ENCODE measurements around the gene SVOP.
"Not testable (repeated sequence)": the region's sequence is repeated elsewhere in the genome, so short reads cannot be mapped to it uniquely, and the experiment has no call there.

The SVOP gene

GRCh38 chr12:108996320-108996719 lies 24.5 kb downstream of the SVOP start:
- Histone ChIP-seq H4K20me1 (ENCODE audit: insufficient read depth) (no peaks in the 10 kb centered on the region), H3K79me2 (ENCODE audit: insufficient read depth, low read depth) (no peaks in the 10 kb centered on the region), H3K36me3 (ENCODE audit: insufficient read depth) (no peaks in the 10 kb centered on the region), H3K27ac (no peak overlapping the region), H3K4me1 (ENCODE audit: low read depth, poor library complexity, severe bottlenecking) (no peaks in the 10 kb centered on the region), H3K9ac (no peak overlapping the region), H3K4me3 (IDR thresholded peaks at IDR 0.05; ENCODE audit: insufficient read depth, low read depth, low read length) (no peak overlapping the region), H3K27me3 (ENCODE audit: insufficient read depth, low read depth) (no peaks in the 10 kb centered on the region), H2AFZ (ENCODE audit: low read depth) (no peak overlapping the region), H3K4me2 (no peak overlapping the region)
- TF ChIP-seq CTCF (conservative IDR thresholded peaks at IDR 0.05; ENCODE audit: low read depth, low read length): no peak

- H3K79me2 ChIP-seq (ENCODE audit: insufficient read depth, low read depth): no peaks in the 10 kb centered on the region
These were observed 25.4 kb downstream of the SVOP start for GRCh38 chr12:108995370-108995992.

GRCh38 chr12:108990103-108990502 lies 30.8 kb downstream of the SVOP start:
- H3K4me2 ChIP-seq; H3K79me2 ChIP-seq (ENCODE audit: insufficient read depth, low read depth); H3K27me3 ChIP-seq (ENCODE audit: insufficient read depth, low read depth); H3K27ac ChIP-seq; H3K4me3 ChIP-seq (IDR thresholded peaks at IDR 0.05; ENCODE audit: insufficient read depth, low read depth, low read length); H3K36me3 ChIP-seq (ENCODE audit: insufficient read depth); H4K20me1 ChIP-seq (ENCODE audit: insufficient read depth); H2AFZ ChIP-seq (ENCODE audit: low read depth); H3K9ac ChIP-seq; H3K4me1 ChIP-seq (ENCODE audit: low read depth, poor library complexity, severe bottlenecking): not testable (repeated sequence)

More at GRCh38 chr12:108995370-108995992, 25.4 kb downstream of the SVOP start:
- Histone ChIP-seq H3K9ac (no peak overlapping the region), H3K27ac (no peak overlapping the region), H4K20me1 (ENCODE audit: insufficient read depth) (no peaks in the 10 kb centered on the region), H3K27me3 (ENCODE audit: insufficient read depth, low read depth) (no peaks in the 10 kb centered on the region), H3K4me2 (no peak overlapping the region), H3K4me1 (ENCODE audit: low read depth, poor library complexity, severe bottlenecking) (no peaks in the 10 kb centered on the region), H3K4me3 (IDR thresholded peaks at IDR 0.05; ENCODE audit: insufficient read depth, low read depth, low read length) (no peak overlapping the region), H3K36me3 (ENCODE audit: insufficient read depth) (no peaks in the 10 kb centered on the region), H2AFZ (ENCODE audit: low read depth) (no peak overlapping the region)
- no peak for TF ChIP-seq CTCF (conservative IDR thresholded peaks at IDR 0.05; ENCODE audit: low read depth, low read length)

DNA sequence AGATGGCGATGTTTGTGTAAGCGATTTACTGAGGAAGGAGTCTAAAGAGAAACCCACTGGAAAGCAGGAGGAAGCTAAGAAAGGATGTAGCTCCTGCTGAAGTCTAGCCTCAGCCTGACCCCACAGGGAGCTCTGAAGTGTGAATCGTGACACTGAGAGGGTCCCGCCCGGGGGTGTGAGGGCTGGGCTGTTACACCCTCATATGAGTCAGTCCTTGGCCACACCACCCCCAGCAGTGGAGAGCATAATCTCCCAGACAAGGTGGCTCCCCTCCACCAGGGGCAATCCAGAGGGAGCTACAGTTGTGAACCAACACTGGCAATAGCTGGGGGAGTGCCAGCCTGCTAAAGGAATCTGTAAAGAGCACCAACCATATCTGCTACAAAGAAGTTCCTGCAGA lies 31.5 kb downstream of the SVOP start:
- Histone ChIP-seq H3K79me2 (ENCODE audit: insufficient read depth, low read depth) (no peaks in the 10 kb centered on the region), H3K27me3 (ENCODE audit: insufficient read depth, low read depth) (no peaks in the 10 kb centered on the region), H3K4me1 (ENCODE audit: low read depth, poor library complexity, severe bottlenecking) (no peaks in the 10 kb centered on the region)

More for the DNA sequence above, 31.5 kb downstream of the SVOP start:
- TF ChIP-seq CTCF (conservative IDR thresholded peaks at IDR 0.05; ENCODE audit: low read depth, low read length): no peak
- H2AFZ ChIP-seq (ENCODE audit: low read depth): no peak overlapping the region
- H3K27ac ChIP-seq: no peak overlapping the region
- H3K36me3 ChIP-seq (ENCODE audit: insufficient read depth): no peaks in the 10 kb centered on the region
- H3K4me3 ChIP-seq (IDR thresholded peaks at IDR 0.05; ENCODE audit: insufficient read depth, low read depth, low read length): no peak overlapping the region
- H3K9ac ChIP-seq: no peak overlapping the region
- no peak overlapping the region for H3K4me2 ChIP-seq
- no peaks in the 10 kb centered on the region for H4K20me1 ChIP-seq (ENCODE audit: insufficient read depth)
